ENCODE data around the gene RHEBL1.

The RHEBL1 gene

DNA sequence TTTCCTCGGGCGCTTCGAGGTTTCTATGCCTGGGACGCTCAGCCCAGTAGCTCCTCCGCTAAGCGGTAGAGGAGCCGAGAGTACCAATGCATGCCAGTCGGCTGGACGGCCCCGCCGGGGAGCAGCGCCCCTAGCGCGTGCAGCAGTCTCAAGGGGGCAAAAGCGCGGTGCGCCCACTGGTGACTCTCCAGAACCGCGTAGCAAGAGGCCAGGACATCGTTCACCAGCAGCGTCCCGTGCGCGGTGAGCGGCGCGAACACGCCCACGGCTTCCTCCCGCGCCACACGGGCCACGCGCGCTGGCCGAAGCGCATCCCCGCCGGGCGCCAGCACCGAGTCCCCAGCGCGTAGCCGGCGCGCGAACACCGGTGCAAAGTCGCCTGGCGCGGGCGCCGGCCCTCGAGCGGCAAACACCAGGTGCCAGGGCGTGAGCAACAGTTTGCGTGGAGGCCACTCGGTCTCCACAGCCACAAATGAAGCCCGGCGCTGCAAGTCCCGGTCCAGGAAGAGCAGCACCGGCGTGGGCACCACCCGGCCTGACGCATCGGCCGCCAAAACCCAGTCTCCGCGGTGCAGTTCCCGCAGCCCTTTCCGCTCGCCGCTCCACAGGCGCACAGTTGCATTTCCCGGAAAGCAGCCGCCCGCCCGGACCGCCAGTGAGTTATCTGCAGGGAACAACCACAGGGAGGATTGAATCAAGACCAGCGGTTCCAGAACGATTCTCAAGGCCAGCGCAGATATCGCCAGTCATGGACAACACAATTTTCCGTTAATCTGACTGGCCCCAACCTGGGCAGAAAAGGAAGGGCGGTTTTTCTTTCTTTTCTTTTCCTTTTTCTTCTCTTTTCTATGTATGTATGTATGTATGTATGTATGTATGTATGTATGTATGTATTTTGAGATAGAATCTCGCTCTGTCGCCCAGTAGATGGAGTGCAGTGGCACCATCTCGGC is 20.3 kb upstream of the RHEBL1 start:
- no peak overlapping the region for H3K27ac ChIP-seq (ENCODE audit: low read depth, low read length)
- peaks cover 5 to 62% (median 55%) of the 10 kb centered on the region in 5 donors for H3K4me1 ChIP-seq (ENCODE audit: control insufficient read depth in 5 of 5, insufficient read depth in 5 of 5, low read length in 5 of 5)
- peak overlapping the region in 4 of 5 donors; percentile 42 to 66 (median 51) for H3K4me3 ChIP-seq (ENCODE audit: low read depth in 1 of 5, low read length in 5 of 5)
- peaks cover 46 to 61% (median 56%) of the 10 kb centered on the region in 5 donors for H3K27me3 ChIP-seq (ENCODE audit: control insufficient read depth in 5 of 5, insufficient read depth in 4 of 5, low read length in 5 of 5)
- H3K36me3 ChIP-seq (ENCODE audit: control insufficient read depth in 5 of 5, insufficient read depth in 5 of 5, low read length in 5 of 5): no peaks in the 10 kb centered on the region
- H3K9me3 ChIP-seq (ENCODE audit: control insufficient read depth in 5 of 5, low read length in 5 of 5): no peaks in the 10 kb centered on the region
- H3K9ac ChIP-seq (ENCODE audit: low read length in 5 of 5): no peak overlapping the region

DNA sequence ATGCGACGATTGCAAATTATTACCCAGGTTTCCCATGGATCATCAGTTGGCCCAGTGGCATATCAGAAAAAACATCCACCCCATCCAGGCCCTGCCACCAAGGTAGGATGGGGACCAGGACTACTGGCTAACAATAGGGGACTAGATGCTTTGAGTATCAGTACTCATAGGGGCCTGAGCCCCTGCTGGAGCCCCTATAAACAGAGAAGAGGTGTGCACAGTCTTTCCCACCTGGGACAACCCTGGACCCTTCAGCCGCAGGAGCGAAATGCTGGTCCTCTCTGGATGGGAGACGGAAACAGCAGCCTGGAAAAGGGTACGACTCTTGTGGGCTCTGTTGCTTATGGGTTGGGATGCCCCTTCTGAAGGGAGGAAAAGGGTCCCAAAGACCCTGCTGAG is 19.2 kb upstream of the RHEBL1 start:
- Histone ChIP-seq H3K27ac (ENCODE audit: low read depth, low read length) (no peak overlapping the region), H3K36me3 (ENCODE audit: control insufficient read depth in 5 of 5, insufficient read depth in 5 of 5, low read length in 5 of 5) (no peaks in the 10 kb centered on the region), H3K27me3 (ENCODE audit: control insufficient read depth in 5 of 5, insufficient read depth in 4 of 5, low read length in 5 of 5) (peaks cover 37 to 52% (median 47%) of the 10 kb centered on the region in 5 donors), H3K4me3 (ENCODE audit: low read depth in 1 of 5, low read length in 5 of 5) (no peak overlapping the region), H3K9ac (ENCODE audit: low read length in 5 of 5) (no peak overlapping the region), H3K9me3 (ENCODE audit: control insufficient read depth in 5 of 5, low read length in 5 of 5) (peaks cover 0 to 4% (median 0%) of the 10 kb centered on the region in 5 donors), H3K4me1 (ENCODE audit: control insufficient read depth in 5 of 5, insufficient read depth in 5 of 5, low read length in 5 of 5) (peaks cover 3 to 53% (median 47%) of the 10 kb centered on the region in 5 donors)

GRCh38 chr12:49088150-49088931 is 18.6 kb upstream of the RHEBL1 start:
- H3K4me3 ChIP-seq (ENCODE audit: low read depth in 1 of 5, low read length in 5 of 5): peak overlapping the region in 3 of 5 donors; percentile 3 to 34 (median 24)
- H3K36me3 ChIP-seq (ENCODE audit: control insufficient read depth in 5 of 5, insufficient read depth in 5 of 5, low read length in 5 of 5): no peaks in the 10 kb centered on the region
- H3K4me1 ChIP-seq (ENCODE audit: control insufficient read depth in 5 of 5, insufficient read depth in 5 of 5, low read length in 5 of 5): peaks cover 3 to 48% (median 42%) of the 10 kb centered on the region in 5 donors
- peaks cover 0 to 4% (median 0%) of the 10 kb centered on the region in 5 donors for H3K9me3 ChIP-seq (ENCODE audit: control insufficient read depth in 5 of 5, low read length in 5 of 5)
- no peak overlapping the region for H3K27ac ChIP-seq (ENCODE audit: low read depth, low read length)
- H3K9ac ChIP-seq (ENCODE audit: low read length in 5 of 5): no peak overlapping the region
- peaks cover 32 to 46% (median 41%) of the 10 kb centered on the region in 5 donors for H3K27me3 ChIP-seq (ENCODE audit: control insufficient read depth in 5 of 5, insufficient read depth in 4 of 5, low read length in 5 of 5)

DNA sequence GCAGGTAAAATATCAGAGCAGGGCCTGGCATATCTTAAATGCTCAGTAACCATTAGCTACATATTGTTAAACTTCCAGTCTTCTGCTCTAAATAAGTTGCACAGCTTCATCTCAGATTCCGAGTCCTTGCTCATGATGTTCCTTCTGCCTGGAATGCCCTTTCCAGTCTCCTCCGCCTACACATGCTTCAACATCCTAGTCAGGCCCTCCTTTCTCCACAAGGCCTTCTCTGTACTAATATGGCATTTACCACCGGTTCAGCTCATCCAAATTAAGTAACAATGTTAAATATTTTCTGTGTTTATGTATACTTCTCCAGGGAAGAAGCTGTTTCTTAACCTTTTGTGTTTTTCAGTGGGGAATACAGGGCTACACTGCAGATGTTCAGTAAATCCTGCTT is 16.3 kb upstream of the RHEBL1 start:
- H3K27ac ChIP-seq (ENCODE audit: low read depth, low read length): no peak overlapping the region
- H3K27me3 ChIP-seq (ENCODE audit: control insufficient read depth in 5 of 5, insufficient read depth in 4 of 5, low read length in 5 of 5): peaks cover 19 to 28% (median 22%) of the 10 kb centered on the region in 5 donors
- no peak overlapping the region for H3K9ac ChIP-seq (ENCODE audit: low read length in 5 of 5)

GRCh38 chr12:49084438-49084837 is 14.7 kb upstream of the RHEBL1 start:
- no peaks in the 10 kb centered on the region for H3K36me3 ChIP-seq (ENCODE audit: control insufficient read depth in 5 of 5, insufficient read depth in 5 of 5, low read length in 5 of 5)
- no peak overlapping the region for H3K27ac ChIP-seq (ENCODE audit: low read depth, low read length)
- H3K9ac ChIP-seq (ENCODE audit: low read length in 5 of 5): no peak overlapping the region
- H3K4me1 ChIP-seq (ENCODE audit: control insufficient read depth in 5 of 5, insufficient read depth in 5 of 5, low read length in 5 of 5): peaks cover 3 to 10% (median 9%) of the 10 kb centered on the region in 5 donors
- peaks cover 4 to 12% (median 10%) of the 10 kb centered on the region in 5 donors for H3K27me3 ChIP-seq (ENCODE audit: control insufficient read depth in 5 of 5, insufficient read depth in 4 of 5, low read length in 5 of 5)
- H3K4me3 ChIP-seq (ENCODE audit: low read depth in 1 of 5, low read length in 5 of 5): no peak overlapping the region
- peaks cover 0 to 4% (median 0%) of the 10 kb centered on the region in 5 donors for H3K9me3 ChIP-seq (ENCODE audit: control insufficient read depth in 5 of 5, low read length in 5 of 5)

More for the DNA sequence above, 16.3 kb upstream of the RHEBL1 start:
- no peak overlapping the region for H3K4me3 ChIP-seq (ENCODE audit: low read depth in 1 of 5, low read length in 5 of 5)
- no peaks in the 10 kb centered on the region for H3K36me3 ChIP-seq (ENCODE audit: control insufficient read depth in 5 of 5, insufficient read depth in 5 of 5, low read length in 5 of 5)
- peaks cover 3 to 26% (median 25%) of the 10 kb centered on the region in 5 donors for H3K4me1 ChIP-seq (ENCODE audit: control insufficient read depth in 5 of 5, insufficient read depth in 5 of 5, low read length in 5 of 5)
- peaks cover 0 to 4% (median 0%) of the 10 kb centered on the region in 5 donors for H3K9me3 ChIP-seq (ENCODE audit: control insufficient read depth in 5 of 5, low read length in 5 of 5)

GRCh38 chr12:49079793-49080192 is 10.0 kb upstream of the RHEBL1 start:
- no peak overlapping the region for H3K9ac ChIP-seq (ENCODE audit: low read length in 5 of 5)
- H3K27me3 ChIP-seq (ENCODE audit: control insufficient read depth in 5 of 5, insufficient read depth in 4 of 5, low read length in 5 of 5): no peaks in the 10 kb centered on the region
- peaks cover 0 to 4% (median 0%) of the 10 kb centered on the region in 5 donors for H3K9me3 ChIP-seq (ENCODE audit: control insufficient read depth in 5 of 5, low read length in 5 of 5)
- no peak overlapping the region for H3K27ac ChIP-seq (ENCODE audit: low read depth, low read length)
- H3K4me3 ChIP-seq (ENCODE audit: low read depth in 1 of 5, low read length in 5 of 5): no peak overlapping the region
- H3K4me1 ChIP-seq (ENCODE audit: control insufficient read depth in 5 of 5, insufficient read depth in 5 of 5, low read length in 5 of 5): no peaks in the 10 kb centered on the region
- H3K36me3 ChIP-seq (ENCODE audit: control insufficient read depth in 5 of 5, insufficient read depth in 5 of 5, low read length in 5 of 5): no peaks in the 10 kb centered on the region

GRCh38 chr12:49070971-49071370 is 1.2 kb upstream of the RHEBL1 start:
- Histone ChIP-seq H3K4me1 (ENCODE audit: control insufficient read depth in 5 of 5, insufficient read depth in 5 of 5, low read length in 5 of 5) (peaks cover 3 to 16% (median 14%) of the 10 kb centered on the region in 5 donors), H3K27me3 (ENCODE audit: control insufficient read depth in 5 of 5, insufficient read depth in 4 of 5, low read length in 5 of 5) (no peaks in the 10 kb centered on the region), H3K4me3 (ENCODE audit: low read depth in 1 of 5, low read length in 5 of 5) (no peak overlapping the region), H3K27ac (ENCODE audit: low read depth, low read length) (no peak overlapping the region), H3K9me3 (ENCODE audit: control insufficient read depth in 5 of 5, low read length in 5 of 5) (no peaks in the 10 kb centered on the region), H3K9ac (ENCODE audit: low read length in 5 of 5) (no peak overlapping the region), H3K36me3 (ENCODE audit: control insufficient read depth in 5 of 5, insufficient read depth in 5 of 5, low read length in 5 of 5) (no peaks in the 10 kb centered on the region)

DNA sequence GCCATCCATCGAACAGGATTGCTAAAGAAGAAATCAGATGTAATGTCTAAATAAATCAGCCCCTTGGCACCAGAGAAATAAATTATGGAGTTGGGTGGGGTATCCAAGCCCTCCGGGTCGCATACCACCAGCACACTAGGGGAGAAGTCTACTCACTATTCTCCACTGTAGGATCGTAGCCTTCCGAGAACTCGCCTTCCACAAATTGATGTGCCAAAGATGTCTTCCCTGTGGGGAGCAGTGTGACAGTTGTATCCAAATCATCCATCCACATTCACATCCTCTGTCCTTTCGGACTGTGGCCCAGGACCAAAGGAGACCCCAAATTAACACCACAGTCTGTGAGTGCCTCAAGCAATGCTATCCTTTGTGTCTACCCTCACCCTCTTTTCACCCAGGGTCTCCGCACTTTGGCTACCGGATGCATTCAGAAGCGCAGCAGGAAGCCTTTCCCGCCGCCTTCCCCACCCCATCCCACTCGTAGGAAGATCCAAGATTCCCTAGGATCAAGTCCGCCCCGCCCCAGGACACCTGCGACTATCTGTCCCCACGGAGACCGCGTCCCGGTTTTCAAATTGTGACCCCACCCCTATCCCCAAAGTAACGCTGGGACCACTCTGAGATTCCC is 786 bp downstream of the RHEBL1 start:
- Histone ChIP-seq H3K9me3 (ENCODE audit: control insufficient read depth in 5 of 5, low read length in 5 of 5) (no peaks in the 10 kb centered on the region), H3K4me3 (ENCODE audit: low read depth in 1 of 5, low read length in 5 of 5) (peak overlapping the region; percentile 69 to 94 (median 85)), H3K36me3 (ENCODE audit: control insufficient read depth in 5 of 5, insufficient read depth in 5 of 5, low read length in 5 of 5) (no peaks in the 10 kb centered on the region), H3K27me3 (ENCODE audit: control insufficient read depth in 5 of 5, insufficient read depth in 4 of 5, low read length in 5 of 5) (no peaks in the 10 kb centered on the region), H3K27ac (ENCODE audit: low read depth, low read length) (peak overlapping the region; percentile 62), H3K4me1 (ENCODE audit: control insufficient read depth in 5 of 5, insufficient read depth in 5 of 5, low read length in 5 of 5) (peaks cover 3 to 16% (median 14%) of the 10 kb centered on the region in 5 donors), H3K9ac (ENCODE audit: low read length in 5 of 5) (peak overlapping the region in 4 of 5 donors; percentile 26 to 79 (median 60))

DNA sequence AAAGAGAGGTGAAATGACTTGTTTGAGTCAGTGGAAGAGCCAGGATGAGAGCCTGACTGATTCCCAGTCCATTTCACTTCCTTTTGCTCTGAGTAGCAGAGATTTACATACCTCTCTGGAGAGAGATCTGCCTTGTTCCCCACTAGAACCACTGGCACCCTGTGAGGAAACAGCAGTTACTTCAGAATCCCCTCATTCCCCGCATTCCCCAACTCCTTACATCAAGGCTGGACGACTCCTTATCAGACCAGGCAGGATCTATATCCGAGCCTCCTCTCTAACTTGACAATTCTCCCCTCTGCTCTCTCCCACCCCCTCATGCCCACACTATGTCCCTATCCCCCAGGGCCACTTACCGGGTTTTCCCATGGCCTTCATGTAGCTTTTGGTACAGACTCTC is 3.7 kb downstream of the RHEBL1 start:
- Histone ChIP-seq H3K27ac (ENCODE audit: low read depth, low read length) (no peak overlapping the region), H3K9me3 (ENCODE audit: control insufficient read depth in 5 of 5, low read length in 5 of 5) (no peaks in the 10 kb centered on the region), H3K9ac (ENCODE audit: low read length in 5 of 5) (no peak overlapping the region), H3K36me3 (ENCODE audit: control insufficient read depth in 5 of 5, insufficient read depth in 5 of 5, low read length in 5 of 5) (no peaks in the 10 kb centered on the region), H3K4me3 (ENCODE audit: low read depth in 1 of 5, low read length in 5 of 5) (no peak overlapping the region), H3K4me1 (ENCODE audit: control insufficient read depth in 5 of 5, insufficient read depth in 5 of 5, low read length in 5 of 5) (peaks cover 3 to 22% (median 19%) of the 10 kb centered on the region in 5 donors), H3K27me3 (ENCODE audit: control insufficient read depth in 5 of 5, insufficient read depth in 4 of 5, low read length in 5 of 5) (no peaks in the 10 kb centered on the region)

All from subcutaneous abdominal adipose tissue (tissue), 5 donors.